NCI-H1105 treated with DMSO at 0.1 percent for 48 hours (cell line): ENCODE results near the gene CDH24.

Experiments used
- DNase-seq: peaks from one replicate; lab custom pipeline; 2025; lab: John Stamatoyannopoulos, UW

The CDH24 gene

GRCh38 chr14:23056956-23057756 lies at the start of gene CDH24:
Gene CDH24, minus strand, starts transcription at chr14:23057520. Its CDS starts 1,787 bp downstream, at chr14:23055733.
- DNase-seq, result no peak

- DNase-seq, result no peak
Observed at GRCh38 chr14:23106747-23107045, 49.4 kb upstream of the CDH24 start.

GRCh38 chr14:23105348-23105824 lies 48.1 kb upstream of the CDH24 start:
- DNase-seq, result no peak

- no peak for DNase-seq
Observed at GRCh38 chr14:23104591-23105347, 47.4 kb upstream of the CDH24 start, which contains the start of gene CIROP. Gene CIROP, minus strand, starts transcription at chr14:23104989. Its CDS starts 69 bp downstream, at chr14:23104920.

GRCh38 chr14:23104070-23104590 lies 46.8 kb upstream of the CDH24 start:
- DNase-seq, result no peak

GRCh38 chr14:23103581-23103980 lies 46.3 kb upstream of the CDH24 start:
- DNase-seq, result no peak

GRCh38 chr14:23102801-23103200 lies 45.5 kb upstream of the CDH24 start:
- no peak for DNase-seq

- no peak for DNase-seq
Observed at GRCh38 chr14:23101986-23102625, 44.8 kb upstream of the CDH24 start.

- no peak for DNase-seq
Observed at GRCh38 chr14:23101213-23101970, 44.1 kb upstream of the CDH24 start.

GRCh38 chr14:23099212-23099861 lies 42.0 kb upstream of the CDH24 start:
- no peak for DNase-seq

- DNase-seq, result no peak
Observed at GRCh38 chr14:23097786-23098185, 40.5 kb upstream of the CDH24 start.

GRCh38 chr14:23095196-23096108 lies 38.1 kb upstream of the CDH24 start, which contains the start of gene C14orf119:
Gene C14orf119, plus strand, starts transcription at chr14:23095505. Its CDS starts 2,154 bp downstream, at chr14:23097659.
- DNase-seq, result no peak

GRCh38 chr14:23094666-23095195 lies 37.4 kb upstream of the CDH24 start, which contains the start of gene ACIN1:
Gene ACIN1, minus strand, starts transcription at chr14:23095136. Its CDS starts 24 bp downstream, at chr14:23095112.
- DNase-seq, result no peak

GRCh38 chr14:23093991-23094665 lies 36.8 kb upstream of the CDH24 start:
- no peak for DNase-seq

- DNase-seq, result no peak
Observed at GRCh38 chr14:23093526-23093925, 36.2 kb upstream of the CDH24 start.

- DNase-seq, result no peak
Observed at GRCh38 chr14:23093104-23093503, 35.8 kb upstream of the CDH24 start.

- no peak for DNase-seq
Observed at GRCh38 chr14:23091294-23092225, 34.2 kb upstream of the CDH24 start.

GRCh38 chr14:23090254-23090636 lies 32.9 kb upstream of the CDH24 start:
- no peak for DNase-seq
